GM21576 (cell line): ENCODE measurements around the gene REC114.
"Not testable (repeated sequence)": the region's sequence is repeated elsewhere in the genome, so short reads cannot be mapped to it uniquely, and the experiment has no call there.

Experiments used
- ATAC-seq: cut with Tn5 transposase; IDR thresholded peaks from one replicate; pipeline ENCODE4 v1.9.1; 2021; ENCODE audit warnings: mild to moderate bottlenecking, moderate library complexity; ENCODE audit not compliant: unreplicated experiment

REC114 gene

DNA sequence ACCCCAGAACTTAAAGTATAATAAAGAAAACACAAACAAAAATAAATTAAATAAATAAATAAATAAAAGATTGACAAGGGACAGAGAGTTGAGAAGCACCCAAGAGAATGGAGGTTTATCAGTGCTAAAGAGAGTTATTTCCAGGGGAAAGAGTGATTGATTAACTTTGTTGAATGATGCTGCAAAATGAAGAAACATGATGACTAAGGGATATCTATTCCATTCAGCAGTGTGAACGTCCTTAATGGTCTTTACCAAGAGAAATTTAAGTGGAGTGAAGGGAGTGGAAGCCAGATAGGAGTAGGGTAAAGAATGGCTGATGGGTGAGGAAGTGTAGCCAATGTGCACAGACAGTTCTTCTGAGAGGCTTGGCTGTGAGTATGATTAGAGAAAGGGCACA is 11.1 kb downstream of the REC114 start:
- no peak for ATAC-seq

DNA sequence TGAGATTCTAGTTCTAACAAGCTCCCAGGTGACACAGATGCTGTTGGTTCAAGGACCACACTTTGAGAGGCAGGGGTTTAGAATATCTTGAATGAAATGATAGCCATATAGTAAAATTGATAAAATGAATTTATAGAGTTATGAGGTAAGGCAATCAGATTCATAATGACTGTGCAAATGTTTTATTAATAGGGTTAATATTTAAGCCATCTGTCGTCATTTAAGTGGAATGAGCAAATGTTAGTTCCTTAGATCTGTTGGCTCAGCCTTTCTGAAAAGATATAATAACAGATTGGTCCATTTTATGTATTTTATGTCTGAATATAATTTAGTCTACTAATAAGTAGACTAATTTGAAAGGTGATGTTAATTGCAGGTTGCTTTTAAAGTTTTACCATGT is 12.9 kb downstream of the REC114 start:
- ATAC-seq: no peak

DNA sequence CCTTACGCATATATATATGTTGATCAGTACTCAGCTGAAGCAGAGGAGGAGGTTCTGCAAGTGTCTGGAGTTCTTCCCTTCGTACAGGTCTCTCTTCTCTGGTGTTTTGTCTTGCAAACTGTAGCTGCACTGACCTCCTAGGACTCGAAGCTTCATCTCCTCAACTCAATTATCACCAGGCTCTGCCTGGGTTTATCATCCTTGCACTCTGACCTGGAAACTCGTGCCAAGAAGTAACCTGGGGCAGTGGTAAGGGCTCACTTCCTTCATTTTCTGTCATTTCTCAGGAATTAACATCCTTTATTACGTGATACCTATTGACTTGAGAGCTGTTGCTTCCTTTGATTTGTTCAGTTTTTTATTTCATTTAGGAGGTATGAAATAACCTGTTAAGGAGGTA is 14.4 kb downstream of the REC114 start:
- no peak for ATAC-seq

DNA sequence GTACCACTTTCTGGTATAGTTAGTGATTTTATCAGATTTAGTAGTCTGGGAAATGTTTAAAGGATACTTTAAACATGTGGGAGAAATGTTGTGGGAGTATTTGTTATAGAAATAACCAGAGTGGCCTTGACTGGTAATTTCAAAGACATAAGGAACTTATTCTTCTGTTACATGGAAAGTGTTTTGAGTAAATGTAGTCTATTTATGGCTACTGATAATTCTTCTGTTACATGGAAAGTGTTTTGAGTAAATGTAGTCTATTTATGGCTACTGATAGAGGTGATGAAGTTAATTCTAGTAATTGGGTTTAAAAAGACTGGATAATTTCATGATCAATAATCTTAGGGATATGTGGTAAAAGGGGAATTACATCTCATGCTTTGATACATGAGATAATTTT is 17.7 kb downstream of the REC114 start:
- ATAC-seq: no peak

DNA sequence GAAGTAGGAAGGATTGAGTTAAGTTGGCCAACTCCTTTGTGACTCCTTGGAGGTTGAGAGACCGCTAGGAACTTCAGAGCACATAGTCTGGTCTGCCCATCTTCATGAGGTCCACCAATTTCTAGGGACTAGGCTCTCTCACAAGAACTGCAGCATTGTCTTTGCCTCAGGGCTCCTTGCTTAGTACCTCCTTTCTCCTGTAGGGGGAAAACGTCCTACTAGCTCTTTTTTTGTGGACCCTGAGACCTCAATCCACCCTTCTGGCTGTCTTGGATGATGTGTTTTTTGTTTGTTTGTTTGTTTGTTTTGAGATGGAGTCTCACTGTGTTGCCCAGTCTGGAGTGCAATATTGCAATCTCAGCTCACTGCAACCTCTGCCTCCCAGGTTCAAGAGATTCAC is 21.6 kb downstream of the REC114 start:
- ATAC-seq: no peak

DNA sequence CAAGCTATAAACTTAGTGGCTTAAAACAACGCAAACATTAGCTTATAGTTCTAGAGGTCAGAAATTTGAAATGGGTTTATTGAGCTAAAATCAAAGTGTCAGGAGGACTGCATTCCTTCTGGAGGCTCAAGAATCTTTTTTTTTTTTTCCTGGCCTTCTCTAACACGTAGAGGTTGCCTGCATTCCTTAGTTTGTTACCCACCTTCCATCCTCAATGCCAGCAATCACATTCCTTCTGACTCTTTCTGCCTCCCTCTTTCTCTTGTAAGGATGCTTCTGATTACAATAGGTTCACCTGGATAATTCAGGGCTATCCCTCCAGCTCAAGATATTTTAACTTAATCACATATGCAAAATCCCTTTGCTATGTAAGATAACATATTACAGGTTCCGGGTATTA is 24.8 kb downstream of the REC114 start:
- ATAC-seq: no peak

DNA sequence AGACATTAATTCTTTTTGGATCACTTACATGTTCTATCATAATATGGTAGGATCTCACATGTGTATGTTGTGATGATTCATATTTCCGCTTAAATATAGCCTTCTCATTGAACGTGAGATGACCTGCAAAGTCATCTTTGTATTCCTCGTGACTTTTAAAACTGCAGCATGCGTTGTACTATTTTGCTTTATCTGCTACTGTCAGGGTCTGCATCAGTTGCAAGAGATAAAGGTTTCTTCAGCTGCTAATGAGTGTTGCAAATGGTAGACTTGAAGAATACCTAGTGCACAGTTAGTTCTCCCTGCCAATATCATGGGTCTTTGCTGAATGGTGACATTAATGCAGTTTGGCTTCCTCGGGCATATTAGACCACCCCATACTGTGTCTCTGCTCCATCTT is 31.8 kb downstream of the REC114 start:
- ATAC-seq: no peak

DNA sequence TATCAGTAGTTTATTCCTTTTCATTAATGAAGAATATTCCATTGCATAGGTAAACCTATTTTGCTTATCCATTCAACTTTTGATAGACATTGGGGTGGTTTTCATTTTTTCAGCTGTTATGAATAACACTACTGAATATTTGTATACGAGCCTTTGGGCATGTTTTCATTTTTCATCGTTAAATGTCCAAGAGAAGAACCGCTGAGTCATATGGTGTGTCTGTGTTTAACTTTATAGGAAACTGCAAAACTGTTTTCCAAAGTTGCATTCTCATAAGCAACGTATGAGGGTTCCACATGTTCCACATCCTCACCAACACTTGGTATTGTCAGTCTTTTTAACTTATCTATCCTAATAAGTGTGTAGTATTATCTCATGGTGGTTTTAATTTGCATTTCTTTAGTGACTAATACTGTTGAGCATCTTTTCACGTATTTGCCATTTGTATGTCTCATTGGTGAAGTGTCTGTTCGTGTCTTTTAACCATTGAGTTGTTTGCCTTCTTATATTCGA is 33.8 kb downstream of the REC114 start:
- ATAC-seq: no peak

DNA sequence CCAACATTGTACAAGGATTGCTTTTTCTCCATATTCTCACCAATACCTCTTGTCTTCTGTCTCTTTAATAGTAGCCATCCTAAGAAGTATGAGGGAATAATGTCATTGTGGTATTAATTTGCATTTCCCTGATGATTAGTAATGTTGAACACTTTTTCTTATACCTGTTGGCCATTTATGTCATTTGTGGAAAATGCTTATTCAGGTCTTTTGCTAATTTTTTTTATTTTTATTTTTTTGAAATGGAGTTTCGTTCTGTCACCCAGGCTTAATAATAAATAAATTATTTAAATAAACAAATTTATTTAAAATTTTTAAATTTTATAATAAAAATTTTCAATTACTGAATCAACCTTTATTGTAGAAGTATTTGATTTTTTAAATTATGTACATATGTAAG is 37.1 kb downstream of the REC114 start:
- no peak for ATAC-seq

DNA sequence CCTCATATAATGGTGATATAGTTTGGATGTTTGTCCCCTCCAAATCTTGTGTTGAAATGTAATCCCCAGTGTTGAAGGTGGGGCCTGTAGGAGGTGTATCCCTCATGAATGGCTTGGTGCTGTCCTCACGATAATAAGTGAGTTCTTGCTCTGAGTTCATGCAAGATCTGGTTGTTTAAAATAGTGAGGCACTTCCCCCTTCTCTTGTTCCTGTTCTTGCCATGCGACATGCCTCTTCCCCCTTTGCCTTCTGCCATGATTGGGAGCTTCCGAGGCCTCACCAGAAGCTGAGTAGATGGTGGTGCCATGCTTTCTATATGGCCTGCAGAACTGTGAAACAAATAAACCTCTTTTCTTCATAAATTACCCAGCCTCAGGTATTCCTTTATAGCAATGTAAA is 39.2 kb downstream of the REC114 start:
- ATAC-seq: no peak

DNA sequence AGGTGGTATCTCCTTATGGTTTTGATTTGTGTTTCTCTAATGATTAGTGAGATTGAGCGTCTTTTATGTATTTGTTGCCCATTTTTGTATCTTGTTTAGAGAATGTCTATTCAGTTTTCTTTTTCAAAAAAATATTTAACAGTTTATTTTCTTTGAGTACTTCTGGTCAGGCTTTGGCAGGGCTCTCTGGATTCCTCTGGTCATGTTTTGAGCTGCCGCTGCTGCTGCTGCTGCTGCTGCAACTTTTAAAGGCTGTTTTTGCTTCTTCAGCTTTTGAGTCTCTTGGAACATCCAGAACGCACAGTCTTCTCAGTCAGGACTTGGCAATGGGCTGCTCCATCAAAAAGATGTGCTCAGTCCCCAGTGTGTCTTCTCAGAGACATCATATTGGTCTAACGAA is 40.1 kb downstream of the REC114 start:
- no peak for ATAC-seq

DNA sequence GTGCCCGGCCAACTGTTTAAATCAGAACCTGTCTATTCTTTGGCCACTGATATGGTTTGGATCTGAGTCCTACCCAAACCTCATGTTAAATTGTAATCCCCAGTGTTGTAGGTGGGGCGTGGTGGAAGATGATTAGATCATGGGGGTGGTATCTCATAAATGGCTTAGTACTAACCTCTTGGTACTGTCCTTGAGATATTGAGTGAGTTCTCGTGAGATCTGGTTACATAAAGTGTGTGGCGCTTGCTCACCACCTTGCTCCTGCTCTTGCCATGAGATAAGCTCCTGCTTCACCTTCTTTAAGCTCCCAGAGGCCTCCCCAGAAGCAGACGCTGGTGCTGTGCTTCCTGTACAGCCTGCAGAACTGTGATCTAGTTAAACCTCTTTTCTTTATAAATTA is 42.4 kb downstream of the REC114 start:
- no peak for ATAC-seq

DNA sequence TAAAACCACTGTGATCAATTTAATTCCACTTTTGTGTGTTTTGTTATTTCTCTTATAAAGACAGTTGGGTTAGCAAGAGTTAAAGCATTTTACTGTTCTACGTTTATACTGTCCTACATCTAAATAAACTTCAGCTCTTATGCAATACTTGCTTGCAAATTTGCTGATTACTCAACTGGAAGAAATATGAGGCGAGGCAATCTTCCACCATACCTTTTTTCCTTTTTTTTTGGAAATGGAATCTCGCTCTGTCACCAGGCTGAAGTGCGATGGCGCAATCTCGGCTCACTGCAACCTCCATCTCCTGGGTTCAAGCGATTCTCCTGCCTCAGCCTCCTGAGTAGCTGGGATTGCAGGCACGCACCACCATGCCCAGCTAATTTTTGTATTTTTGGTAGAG is 42.9 kb downstream of the REC114 start:
- ATAC-seq: not testable (repeated sequence)

DNA sequence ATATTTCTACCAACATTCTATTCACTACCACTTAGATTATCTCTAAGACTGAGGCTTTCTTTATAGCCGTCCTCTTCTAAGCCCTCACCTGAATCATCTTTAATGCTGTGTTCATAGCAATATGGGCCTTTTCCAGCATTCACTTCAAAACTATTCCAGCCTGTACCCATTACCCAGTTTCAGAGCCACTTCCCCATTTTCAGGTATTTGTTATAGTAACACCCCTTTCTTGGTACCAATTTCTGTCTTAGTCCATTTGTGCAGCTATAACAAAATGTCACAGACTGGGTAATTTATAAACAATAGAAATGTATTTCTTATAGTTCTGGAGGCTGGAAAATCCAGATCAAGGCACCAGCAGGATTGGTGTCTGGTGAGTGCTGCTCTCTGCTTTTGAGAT is 45.7 kb downstream of the REC114 start:
- no peak for ATAC-seq

DNA sequence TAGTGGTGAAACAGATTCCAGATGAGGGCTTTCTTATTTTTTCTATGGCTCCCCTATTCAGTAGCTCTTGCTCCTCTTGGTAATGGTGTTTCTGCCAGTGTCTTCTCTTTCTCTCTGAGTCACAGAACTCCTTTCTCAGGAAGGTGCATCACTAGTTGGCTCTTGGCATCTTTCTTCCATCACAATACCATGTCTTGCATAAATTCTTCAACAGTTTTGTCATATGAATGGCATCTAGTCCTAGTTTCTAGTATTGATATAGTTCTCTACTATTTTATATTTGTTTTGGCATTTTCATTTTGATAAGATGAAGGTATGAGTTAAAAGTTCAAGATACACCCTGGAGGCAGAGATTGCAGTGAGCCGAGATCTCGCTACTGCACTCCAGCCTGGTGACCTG is 51.0 kb downstream of the REC114 start:
- no peak for ATAC-seq

DNA sequence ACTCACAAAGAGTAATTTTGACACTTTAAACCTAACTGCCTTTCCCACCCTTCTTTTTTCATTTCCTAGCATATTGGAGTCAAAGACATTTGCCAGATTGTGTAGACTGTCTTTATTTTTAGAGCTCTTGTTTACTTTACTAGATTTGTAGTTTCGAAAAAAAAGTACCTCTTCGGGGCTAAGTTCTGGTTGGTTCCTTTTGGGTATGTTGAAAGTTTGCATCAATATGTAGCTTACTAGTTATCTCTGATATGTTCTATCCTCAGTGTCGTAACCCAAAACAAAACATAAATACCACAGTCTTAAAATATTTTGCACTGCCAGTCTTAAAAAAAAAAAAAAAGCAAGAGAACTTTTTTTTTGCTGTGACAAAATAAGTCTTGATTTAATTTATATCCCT is 52.2 kb downstream of the REC114 start:
- ATAC-seq: no peak

DNA sequence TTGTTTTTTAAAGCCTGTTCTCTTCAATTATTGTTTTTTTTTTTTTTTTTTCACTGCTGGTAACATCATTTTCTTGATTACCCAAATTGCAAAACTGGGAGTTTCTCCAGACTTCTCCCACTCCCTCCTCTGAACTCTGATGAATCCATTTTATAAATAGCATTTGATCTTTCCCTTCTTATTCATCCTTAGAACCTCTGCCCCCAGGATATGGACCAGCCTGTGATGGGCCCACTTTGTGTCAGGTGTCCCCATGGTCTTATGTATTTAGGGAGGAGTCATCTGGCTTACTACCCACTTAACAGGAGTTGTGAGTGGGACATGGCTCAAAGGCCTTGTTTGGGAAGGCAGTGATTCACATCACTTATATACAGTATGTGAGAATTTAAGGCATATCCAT is 57.7 kb downstream of the REC114 start:
- ATAC-seq: no peak

DNA sequence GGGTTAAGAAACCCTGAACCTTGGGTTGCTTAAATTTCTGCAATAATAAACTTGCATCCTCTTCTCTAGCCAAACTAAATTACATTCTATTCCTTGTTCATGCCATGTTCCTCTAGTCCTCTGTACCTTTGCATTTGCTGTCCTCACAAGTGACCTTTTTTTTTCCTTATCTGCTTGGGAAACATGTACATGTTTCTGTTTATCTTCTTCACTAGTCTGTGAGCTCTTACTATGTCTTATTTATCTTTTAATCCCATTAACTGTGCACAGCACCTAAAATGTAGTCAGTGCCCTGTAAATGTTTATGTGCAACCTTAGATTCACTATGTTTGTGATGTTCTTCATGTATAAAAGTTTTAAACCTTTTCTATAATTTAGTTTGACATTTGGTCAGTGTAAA is 61.9 kb downstream of the REC114 start:
- ATAC-seq: no peak

DNA sequence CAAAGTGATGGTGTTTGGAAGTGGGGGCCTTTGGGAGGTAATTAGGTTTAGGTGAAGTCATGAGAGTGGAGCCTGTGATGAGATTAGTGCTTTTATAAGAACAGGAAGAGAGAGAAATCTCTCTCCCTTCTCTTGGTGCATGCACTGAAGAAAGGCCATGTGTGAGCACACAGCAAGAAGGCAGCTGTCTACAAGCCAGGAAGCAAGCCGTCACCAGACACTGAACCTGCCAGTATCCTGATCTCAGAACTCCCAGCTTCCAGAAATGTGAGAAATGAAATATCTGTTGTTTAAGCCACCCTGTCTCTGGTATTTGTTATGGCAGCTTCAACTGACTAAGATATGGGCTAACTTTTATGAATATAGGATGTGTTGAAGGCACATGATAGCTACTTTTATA is 72.6 kb downstream of the REC114 start:
- ATAC-seq: no peak

DNA sequence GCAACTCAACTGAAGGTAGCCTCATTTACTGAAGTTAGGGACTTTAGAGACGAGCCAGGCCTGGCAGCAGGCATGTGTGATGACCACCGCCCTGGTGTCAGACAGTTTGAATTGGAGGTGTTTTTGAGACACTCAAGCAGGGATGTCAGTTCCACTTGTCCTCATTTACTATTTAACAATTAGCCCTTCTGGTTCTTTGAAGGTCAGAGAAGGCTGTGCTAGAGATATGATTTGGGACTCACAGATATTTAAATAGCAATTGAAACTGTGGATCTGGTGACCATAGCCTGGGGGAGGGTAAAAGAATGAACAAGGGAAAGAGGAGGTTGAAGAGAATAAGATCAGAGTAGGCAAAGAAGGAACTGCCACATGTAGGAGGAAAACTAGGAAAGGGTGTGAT is 74.6 kb downstream of the REC114 start:
- ATAC-seq: no peak

DNA sequence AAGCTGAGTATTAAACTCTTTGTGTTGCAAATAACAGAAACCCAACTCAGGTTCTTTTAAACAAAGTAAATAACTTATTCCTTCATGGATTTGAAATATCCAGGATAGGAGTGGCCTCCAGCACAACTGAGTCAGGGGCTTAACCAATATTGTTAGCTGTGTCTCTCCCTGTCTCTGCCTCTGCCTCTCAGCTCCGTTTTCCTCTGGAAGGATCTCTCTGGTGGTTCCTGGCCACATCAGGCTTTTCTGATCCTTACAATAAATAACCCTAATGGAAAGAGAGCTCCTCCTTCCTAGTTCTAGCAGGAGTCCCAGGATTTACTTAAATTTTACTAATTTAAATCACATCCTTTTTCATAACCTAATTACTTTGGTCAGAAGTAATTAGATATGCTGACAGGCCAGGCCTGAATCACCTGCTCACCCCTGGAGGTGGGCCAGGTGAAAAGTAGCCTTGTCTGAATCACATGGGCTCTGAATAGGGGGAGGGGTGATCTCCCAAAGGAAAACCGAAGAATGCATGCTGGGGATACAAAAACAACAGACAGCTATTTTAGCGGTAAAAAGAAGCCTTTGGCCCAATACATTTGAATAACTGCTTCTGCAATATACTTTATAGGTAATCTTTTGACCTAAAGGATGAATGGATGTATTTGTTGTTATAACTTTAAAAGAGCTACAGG is 75.4 kb downstream of the REC114 start:
- ATAC-seq: no peak

DNA sequence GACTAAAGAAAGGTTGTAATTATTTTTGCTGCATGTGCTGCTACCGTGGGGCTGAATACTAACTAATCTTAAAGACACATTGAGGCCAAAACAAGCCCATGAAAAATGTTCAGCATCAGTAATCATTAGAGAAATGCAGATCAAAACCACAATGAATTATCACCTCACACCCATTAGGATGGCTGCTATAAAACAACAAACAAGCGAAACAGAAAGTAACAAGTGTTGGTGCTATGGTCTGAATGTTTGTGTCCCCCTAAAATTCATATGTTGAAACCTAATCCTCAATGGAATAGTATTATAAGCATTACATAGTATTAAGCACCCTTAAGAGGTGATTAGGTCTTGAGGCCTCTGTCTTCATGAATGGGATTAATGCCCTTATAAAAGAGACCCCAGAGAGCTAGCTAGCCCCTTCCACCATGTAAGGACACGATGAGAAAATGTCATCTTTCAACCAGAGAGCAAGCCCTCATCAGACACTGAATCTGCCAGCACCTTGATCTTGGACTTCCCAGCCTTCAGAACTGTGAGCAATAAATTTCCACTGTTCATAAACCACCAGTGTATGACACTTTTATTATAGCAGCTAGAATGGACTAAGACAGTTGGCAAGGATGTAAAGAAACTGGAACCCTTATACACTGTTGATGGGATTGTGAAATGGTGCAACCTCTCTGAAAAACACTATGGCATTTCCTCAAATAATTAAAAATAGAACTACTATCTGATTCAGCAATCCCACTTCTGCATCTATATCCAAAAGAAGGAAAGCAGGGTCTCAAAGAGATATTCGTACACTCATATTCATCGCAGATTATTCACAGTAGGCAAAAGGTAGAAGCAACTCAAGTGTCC is 76.1 kb downstream of the REC114 start:
- no peak for ATAC-seq
